Choroid plexus epithelial cell (primary cell): ENCODE data around the gene TFCP2.
A peak's percentile ranks its signal among the peaks of the same experiment; 100 is the strongest.

Experiments used
- DNase-seq: peaks from one replicate; pipeline ENCODE4 v3.0.0-alpha.2; 2010; ENCODE audit warnings: low read depth
- H3K4me3 ChIP-seq: 2 replicates; pipeline ENCODE4 v1.5.1; 2011; ENCODE audit warnings: low read depth, mild to moderate bottlenecking, control low read depth, low read length, moderate library complexity
- TF ChIP-seq, protein P1 (sequence below): conservative IDR thresholded peaks from 2 replicates; pipeline ENCODE4 v1.5.1; 2011; ENCODE audit warnings: low read depth, mild to moderate bottlenecking, control low read depth, inconsistent platforms, low read length, moderate library complexity

The TFCP2 gene

DNA sequence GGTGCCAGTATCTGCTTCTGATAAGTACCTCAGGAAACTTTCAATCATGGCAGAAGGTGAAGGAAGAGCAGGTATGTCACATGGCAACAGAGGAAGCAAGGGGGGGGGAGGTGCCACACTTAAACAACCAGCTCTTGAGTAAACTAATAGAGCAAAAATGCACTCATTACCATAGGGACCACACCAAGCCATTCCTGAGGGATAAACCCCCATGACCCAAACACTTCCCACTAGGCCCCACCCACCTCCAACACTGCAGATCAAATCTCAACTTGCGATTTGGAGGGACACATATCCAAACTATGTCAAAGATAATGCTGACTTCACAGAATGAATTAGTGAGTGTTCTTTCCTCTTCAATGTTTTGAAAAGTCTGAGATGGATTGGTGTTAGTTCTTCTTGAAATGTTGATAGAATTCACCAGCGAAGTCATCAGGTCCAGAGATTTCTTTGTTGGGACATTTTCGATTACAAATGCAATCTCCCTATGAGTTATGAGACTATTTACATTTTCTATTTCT is 16.6 kb downstream of the TFCP2 start:
- no peak for DNase-seq
- no peak overlapping the region for H3K4me3 ChIP-seq
- TF ChIP-seq, protein P1, sequence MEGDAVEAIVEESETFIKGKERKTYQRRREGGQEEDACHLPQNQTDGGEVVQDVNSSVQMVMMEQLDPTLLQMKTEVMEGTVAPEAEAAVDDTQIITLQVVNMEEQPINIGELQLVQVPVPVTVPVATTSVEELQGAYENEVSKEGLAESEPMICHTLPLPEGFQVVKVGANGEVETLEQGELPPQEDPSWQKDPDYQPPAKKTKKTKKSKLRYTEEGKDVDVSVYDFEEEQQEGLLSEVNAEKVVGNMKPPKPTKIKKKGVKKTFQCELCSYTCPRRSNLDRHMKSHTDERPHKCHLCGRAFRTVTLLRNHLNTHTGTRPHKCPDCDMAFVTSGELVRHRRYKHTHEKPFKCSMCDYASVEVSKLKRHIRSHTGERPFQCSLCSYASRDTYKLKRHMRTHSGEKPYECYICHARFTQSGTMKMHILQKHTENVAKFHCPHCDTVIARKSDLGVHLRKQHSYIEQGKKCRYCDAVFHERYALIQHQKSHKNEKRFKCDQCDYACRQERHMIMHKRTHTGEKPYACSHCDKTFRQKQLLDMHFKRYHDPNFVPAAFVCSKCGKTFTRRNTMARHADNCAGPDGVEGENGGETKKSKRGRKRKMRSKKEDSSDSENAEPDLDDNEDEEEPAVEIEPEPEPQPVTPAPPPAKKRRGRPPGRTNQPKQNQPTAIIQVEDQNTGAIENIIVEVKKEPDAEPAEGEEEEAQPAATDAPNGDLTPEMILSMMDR, result no peak

DNA sequence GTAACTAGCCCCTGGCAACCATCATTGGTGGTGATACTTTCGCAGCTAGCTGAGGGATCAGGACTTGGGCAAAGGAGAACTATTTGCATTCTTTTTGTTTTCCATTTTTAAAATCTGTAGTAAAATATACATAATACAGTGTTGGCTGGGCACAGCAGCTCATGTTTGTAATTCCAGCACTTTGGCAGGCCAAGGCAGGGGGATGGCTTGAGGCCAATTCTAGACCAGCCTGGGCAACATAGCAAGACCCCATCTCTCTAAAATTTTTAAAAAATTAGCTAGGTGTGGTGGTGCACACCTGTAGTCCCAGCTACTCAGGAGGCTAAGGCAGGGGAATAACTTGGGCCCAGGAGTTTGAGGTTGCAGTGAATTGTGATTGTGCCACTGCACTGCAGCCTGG is 20.0 kb downstream of the TFCP2 start:
- TF ChIP-seq, protein P1, result no peak

DNA sequence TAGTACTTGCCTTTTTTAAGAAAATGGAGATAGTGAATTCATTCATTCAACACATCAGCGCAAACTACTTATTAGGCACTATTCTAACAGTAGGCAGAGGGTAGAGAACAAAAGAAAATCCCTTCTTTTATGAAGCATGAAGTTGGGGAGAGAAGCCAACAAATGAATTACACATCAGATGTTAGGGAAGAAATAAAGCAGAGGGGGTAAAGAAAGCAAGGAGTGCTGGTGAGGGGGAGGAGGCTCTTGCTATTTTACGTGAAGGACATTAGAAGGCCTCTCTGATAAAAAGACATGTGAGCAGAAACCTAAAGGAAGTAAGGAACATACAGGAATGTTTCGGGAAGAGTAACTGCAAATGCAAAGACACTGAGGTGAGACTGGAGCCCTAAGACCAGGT is 22.2 kb downstream of the TFCP2 start:
- TF ChIP-seq, protein P1, result no peak
- no peak overlapping the region for H3K4me3 ChIP-seq
- DNase-seq, result no peak

More for the DNA sequence above, 20.0 kb downstream of the TFCP2 start:
- no peak overlapping the region for H3K4me3 ChIP-seq
- DNase-seq, result no peak

DNA sequence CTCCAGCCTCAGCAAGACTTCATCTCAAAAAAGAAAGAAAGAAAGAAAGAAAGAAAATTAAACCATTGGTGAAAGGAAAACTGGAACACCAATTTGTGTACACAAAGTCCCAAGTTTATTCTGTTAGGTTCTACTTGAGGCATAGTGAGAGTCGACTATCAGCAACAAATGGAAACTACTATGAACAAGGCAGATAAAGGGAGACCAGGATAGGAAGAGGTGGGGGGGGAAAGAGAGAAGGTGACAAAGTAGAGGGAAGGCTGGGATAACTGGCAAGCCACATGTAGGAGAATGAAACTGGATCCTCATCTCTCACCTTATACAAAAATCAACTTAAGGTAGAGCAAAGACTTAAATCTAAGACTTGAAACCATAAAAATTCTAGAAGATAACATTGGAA is 25.6 kb downstream of the TFCP2 start:
- H3K4me3 ChIP-seq, result no peak overlapping the region
- TF ChIP-seq, protein P1, result no peak
- DNase-seq, result no peak

DNA sequence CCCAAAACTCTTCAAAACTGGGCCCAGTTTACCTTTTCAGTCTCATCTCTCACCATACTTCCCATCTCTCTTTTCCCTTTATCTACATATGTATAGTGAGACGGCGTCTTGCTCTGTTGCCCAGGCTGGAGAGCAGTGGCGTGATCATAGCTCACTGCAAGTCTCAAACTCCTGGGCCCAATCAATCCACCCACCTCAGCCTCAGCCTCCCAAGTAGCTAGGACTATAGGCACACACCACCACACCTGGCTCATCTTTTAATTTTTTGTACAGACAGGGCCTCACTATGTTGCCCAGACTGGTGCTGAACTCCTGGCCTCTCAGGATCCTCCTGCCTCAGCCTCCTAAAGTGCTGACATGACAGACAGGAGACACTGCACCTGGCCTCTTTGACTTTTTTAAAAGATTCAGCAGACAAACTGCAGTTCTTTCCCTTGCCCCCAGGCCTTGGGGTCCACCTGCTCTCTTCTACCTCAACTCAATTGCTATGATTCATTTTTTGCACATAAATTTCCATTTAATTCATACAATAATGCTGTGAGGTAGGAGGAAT is 33.6 kb downstream of the TFCP2 start:
- H3K4me3 ChIP-seq, result no peak overlapping the region
- TF ChIP-seq, protein P1, result no peak
- no peak for DNase-seq

DNA sequence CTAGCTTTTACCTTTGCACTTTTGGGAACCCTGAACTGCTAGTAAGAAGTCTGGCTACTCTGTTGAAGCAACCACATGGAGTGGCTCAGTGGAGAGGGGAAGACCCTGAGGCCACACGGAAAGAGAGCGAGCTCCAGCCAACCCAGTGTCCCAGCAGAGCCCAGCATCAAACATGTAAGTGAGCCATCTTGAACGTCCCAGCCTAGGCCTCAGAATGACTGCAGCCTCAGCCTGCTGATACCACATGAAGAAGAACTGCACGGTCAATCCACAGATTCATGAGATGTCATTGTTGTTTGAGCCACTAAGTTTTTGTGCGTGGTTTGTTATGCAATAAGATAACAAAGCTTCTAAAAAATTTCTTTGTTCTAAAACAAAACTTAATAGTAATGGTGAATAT is 40.2 kb downstream of the TFCP2 start:
- DNase-seq, result peak; percentile 5
- H3K4me3 ChIP-seq, result no peak overlapping the region
- TF ChIP-seq, protein P1, result no peak
